GM18951 (cell line): ENCODE measurements around the gene ABTB2.

Experiments used
- POLR2A ChIP-seq: IDR thresholded peaks from 4 replicates; pipeline ENCODE4 v1.6.1; 2011; ENCODE audit warnings: mild to moderate bottlenecking; ENCODE audit not compliant: insufficient read length, insufficient read depth; ENCODE audit errors: extremely low read depth
- in situ Hi-C: fragments of 300-500 bp; cut with MboI; formaldehyde crosslinking; loops from one replicate; pipeline ENCODE4 v1.12.0; 2022; ENCODE audit warnings: low sequenced_read_pairs, mixed read lengths, inconsistent platforms; ENCODE audit not compliant: unreplicated experiment

Gene ABTB2

DNA sequence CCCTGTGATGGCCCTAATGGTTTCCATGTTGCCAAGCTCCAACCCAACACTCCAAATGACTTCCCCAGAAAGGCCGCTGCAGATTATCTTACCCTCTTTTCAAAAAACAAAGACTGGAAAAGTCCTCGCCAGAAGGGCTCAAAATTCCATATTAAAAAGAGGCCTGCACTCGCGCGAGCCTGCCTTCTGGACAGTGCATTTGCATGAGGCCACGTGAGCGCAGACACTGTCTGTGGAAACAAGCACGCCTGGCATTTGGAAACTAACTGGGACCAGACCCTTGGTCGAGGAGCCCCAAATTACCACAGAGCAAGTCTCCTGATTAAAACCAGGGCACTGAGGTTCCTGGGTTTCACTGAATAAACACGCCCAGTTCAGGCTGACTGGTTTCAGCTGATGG is 42.9 kb downstream of the ABTB2 start:
- in situ Hi-C loops = no loop called here
- TF ChIP-seq POLR2A = no peak

DNA sequence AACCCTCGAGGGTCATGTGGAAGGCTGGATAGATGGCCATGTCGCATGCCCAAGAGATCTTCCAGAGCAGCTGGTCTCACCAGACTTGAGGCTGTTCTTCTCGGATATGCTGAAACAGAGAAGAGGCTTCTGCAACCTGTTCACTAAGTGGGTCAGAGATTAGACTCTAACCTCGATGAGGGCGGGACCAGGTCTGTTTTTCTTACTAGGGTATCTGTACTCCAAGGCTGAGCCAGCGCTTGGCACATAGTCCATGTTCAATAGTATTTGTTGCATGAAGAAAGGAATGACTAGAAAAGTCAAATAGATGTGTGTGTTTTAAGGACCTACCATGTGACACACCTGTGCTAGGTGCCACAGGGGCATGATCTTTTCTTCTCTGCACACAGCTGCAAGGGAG is 43.6 kb downstream of the ABTB2 start:
- in situ Hi-C loops = no loop called here
- no peak for TF ChIP-seq POLR2A

DNA sequence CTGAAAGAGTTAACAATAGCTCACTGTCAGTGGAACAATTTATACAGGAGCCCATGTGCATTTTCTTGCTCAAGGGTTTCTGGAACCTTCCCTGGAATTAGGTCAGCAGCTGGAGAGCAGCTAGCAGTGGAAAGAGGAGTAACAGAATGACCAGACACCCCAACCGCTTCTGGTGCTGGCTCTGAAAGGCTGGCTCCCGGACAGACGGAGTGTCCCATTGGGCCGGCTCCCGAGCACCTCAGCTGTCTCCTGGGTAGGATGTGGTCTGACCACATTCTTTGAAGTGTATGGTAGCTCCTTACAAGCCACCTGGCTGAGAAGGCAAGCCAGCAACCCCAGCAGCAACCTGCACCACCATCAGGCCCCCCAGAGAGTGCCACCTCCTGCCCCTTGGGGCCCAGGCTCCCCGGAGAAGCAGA is 44.7 kb downstream of the ABTB2 start:
- no peak for TF ChIP-seq POLR2A
- in situ Hi-C loops = no loop called here

DNA sequence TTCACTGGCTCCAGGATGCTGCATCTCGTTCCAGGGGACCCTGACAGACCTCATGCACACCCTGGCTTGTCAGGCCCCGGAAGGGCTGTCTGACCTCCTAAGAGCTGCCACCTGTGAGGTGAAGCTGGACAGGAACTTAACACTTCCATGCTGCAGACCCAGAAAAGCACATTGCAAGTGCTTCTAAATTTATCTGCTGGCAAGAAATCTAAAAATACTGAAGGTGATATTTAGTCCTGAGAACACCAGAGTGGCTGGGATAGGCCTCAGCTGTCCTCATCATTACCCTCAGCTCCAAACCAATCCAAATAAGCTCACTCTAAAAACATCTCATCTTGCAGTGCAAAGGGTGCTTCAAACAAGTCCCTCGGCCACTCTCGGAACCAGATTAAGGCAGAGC is 46.7 kb downstream of the ABTB2 start:
- TF ChIP-seq POLR2A = no peak

DNA sequence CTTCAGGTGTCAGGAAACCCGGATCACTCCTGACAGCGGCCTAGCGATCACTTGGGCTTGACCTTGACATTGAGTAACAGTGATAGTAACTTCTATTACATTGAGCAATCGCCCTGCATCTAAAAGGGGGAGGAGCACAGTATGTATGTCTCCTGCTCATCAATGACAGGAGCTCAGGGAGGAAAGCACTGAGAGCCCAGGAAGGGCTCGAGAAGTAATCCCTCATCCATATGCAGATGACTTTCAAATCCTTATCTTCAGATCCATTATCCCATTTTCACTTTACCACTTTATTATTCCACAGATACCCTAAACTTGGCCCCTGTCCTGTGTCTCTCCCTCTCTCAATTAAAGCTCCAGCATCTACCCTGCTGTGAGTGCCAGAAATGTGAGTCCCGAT is 47.8 kb downstream of the ABTB2 start:
- in situ Hi-C loops = no loop called here
- no peak for TF ChIP-seq POLR2A

More for the DNA sequence above, 46.7 kb downstream of the ABTB2 start:
- in situ Hi-C loops = no loop called here

DNA sequence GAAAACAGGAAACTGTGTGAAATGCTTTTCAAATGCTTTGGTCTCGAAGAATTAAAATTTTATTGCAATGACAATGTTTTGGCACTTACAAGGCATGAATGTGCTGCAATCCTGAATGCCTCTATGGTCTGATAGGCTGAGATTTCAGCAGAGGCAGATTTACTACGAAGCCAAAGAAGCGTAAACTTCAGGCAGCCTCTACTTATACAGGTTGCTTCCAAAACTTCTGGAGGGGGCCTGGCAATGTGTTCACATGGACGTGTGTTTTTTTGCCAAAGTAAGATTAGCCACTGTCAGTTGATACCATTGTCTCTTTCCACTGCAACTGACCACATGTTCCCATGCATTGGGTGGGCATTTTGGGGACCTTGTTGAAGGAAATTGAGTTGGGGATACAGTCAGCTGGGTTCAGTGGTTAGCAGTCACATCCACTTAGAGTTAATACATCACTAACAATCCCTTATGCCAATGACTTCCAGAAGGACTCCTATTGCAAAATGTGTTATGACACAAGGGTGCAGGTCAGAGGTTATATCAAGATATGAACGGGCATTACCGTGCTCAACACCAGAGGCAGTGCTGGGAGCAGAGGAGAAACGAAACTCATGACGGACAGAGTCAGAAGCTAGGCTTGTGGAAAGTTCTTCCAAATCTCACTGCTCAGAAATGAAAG is 48.8 kb downstream of the ABTB2 start:
- in situ Hi-C loops = no loop called here
- no peak for TF ChIP-seq POLR2A

DNA sequence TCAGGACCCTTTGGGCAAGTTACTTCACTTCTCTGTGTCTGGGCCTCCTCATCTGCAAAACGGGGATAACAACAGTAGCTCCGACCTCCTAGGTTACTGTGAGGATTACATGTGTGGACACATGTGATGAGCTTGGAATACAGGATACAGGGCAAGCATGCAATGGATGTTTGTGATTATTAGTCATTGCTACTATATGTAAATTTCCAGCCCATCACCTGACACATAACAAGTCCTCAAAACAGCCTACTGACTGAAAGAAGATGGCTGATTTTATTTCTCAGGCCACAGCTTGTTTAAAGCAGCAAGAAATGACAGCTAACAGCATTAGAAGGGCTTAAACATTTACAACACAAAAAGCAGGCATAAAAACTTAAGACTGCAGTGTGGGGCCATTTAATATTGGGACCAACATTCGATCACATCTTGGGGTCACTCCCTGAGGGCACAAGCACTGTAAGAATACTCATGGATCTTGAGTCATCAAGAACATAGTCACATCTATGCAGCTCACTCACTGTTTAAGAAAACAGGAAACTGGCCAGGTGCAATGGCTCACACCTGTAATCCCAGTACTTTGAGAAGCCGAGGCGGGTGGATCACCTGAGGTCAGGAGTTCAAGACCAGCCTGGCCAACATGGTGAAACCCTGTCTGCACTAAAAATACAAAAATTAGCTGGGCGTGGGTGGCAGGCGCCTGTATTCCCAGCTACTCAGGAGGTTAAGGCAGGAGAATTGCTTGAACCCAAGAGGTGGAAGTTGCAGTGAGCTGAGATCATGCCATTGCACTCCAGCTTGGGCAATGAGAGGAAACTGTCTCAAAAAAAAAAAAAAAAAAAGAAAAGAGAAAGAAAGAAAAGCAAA is 49.5 kb downstream of the ABTB2 start:
- no peak for TF ChIP-seq POLR2A
- in situ Hi-C loops = no loop called here

DNA sequence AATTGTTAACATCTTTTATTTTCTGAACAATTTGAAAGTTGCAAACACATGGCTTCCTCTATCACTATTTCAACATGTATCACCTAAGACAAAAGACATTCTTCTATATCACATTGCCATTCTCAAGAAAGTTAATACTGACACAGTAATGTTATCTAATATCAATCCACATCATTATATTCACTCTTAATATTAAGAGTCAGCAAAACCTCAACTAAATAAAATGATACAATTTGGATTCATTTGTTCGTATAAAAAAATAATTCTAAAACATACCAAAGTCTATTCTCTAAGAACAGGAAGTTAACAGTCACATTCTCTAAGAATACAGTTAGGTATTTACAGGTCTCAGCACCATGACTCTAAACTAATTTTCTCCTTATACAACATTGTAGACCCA is 52.0 kb downstream of the ABTB2 start:
- in situ Hi-C loops = no loop called here
- no peak for TF ChIP-seq POLR2A

DNA sequence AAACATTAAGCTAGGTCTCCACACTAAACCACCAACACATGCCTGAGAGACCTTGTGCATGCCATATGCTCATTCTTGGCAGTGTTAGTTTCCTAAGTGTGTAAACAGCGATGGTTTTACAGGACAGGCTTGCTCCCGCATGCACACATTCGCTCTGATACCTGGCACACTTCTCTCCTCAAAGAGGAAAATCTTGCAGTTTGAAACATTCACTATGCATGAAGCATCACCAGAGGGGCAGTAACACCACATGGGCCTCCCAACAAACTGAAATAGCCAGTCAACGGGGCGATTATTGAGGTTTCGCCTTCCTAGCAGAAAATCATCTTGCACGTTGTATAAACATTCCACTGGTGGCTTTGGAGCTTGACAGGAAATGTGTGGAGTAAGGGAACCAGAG is 52.6 kb downstream of the ABTB2 start:
- in situ Hi-C loops = no loop called here

DNA sequence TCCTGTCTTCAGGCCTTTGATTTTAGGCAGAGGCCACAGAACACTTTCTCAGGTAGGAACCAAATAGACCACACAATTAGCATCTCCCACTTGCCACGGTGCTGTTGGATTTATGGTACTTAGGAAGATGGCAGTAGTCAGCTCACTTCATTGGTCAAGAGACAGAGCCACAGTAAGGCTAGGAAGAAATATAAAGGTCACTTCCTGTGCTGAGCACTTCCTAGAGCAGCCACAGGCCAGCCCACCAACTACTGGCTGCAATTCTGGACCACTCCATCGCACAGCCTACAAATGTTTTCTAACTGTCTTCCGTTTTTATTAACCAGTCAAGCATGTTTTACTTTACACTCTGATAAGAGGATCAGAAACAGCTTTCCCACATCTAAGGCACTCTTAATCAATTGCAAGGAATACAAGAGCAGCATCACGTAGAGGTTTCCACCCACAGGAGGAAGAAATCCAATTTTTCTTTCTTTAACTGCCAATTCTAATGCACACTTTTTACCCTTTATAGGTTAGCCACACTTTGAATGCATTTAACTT is 54.7 kb downstream of the ABTB2 start:
- in situ Hi-C loops = no loop called here
- TF ChIP-seq POLR2A = no peak

More for the DNA sequence above, 52.6 kb downstream of the ABTB2 start:
- TF ChIP-seq POLR2A = no peak

DNA sequence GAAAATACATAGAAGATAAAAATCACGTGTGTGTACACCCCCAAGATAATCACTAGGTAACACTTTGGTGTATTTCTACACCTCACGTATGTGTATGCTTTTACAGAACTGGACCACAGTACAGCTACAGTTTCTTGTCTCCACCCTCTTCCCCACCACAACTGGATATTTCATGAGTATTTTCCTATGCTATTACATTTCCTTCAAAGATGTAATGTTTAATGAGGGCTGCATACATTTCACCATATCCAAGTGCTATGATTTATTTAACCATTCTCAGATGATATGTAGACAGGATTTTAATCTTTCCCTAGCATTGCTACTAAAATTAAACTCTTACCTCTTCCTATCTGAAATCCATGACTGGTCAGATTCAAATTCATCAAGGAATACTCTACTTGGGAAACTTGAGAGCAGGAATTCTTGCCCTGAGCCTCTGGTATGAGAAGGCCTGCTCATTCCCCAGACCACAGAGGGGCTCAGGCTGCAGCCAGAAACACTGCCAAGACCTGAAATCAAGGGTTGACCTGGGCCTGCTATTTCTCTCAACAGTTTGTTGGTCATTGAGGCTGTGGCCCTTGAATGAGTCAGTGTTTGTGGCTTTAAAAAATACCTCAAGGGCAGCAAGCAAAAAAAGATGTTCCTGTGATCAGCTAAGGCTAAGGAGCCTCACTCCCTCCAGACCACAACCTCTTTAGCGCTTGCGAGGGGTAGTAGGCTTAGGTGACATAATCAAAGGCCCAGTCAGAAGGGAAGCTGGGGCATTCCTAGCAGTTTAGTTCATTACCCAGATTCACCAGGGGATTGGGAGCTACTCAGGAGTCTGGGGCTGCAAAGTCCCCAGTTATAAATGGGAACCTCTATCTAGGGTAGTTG is 55.5 kb downstream of the ABTB2 start:
- in situ Hi-C loops = no loop called here

DNA sequence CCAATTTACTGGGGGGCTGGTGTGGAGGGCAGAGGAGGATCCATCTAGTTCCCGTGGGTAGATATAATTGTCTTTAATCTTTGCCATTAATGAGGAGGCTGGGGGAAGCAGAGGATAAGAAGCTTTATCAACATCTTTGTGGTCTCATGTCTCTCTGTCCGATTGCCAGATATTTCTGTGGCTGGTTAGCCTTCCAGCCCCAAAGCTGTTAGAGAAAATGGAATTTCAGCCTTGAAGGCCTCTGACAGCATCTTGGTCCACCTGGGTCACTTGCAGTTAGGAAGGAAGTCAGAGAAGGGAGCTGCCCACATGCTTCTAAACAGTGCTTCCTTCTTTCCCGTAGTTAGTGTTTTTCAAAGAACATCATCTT is 56.9 kb downstream of the ABTB2 start:
- in situ Hi-C loops = no loop called here
- no peak for TF ChIP-seq POLR2A

More for the DNA sequence above, 55.5 kb downstream of the ABTB2 start:
- TF ChIP-seq POLR2A = no peak
